Left ventricle myocardium superior (tissue), 1 donor: ENCODE measurements around the gene MYH9. TPM values are rescaled to one million over a fixed set of nuclear protein-coding genes. Genes with fewer than 3 reads are reported as not detected.

Experiments used
- ATAC-seq: fragments of 200-7000 bp; cut with Tn5 transposase; one replicate; pipeline ENCODE4 v1.9.1; 2020; ENCODE audit warnings: mild to moderate bottlenecking, moderate library complexity
- DNase-seq: peaks from one replicate; pipeline ENCODE4 v3.0.0-alpha.2; 2020
- intact Hi-C: fragments of 100-400 bp; cut with micrococcal nuclease; formaldehyde crosslinking; loops from one replicate; pipeline ENCODE4 v1.11.0; 2022
- total RNA-seq: library from RNA; stranded (reverse); fragmentation: NEBNext Ultra II Directional; extraction: Animal tissue kit (Norgen Biotek cat#: 25700); gene quantifications from one replicate; pipeline ENCODE4 v1.2.1, GENCODE V29; 2021
- donor health status: DM: no; HTN: yes; CAD: no; lungs with severe emphysema.

Gene MYH9
- total RNA-seq, 1 donor from 2014 or later: 161 TPM

GRCh38 chr22:36326178-36327161, 61.3 kb downstream of the MYH9 start:
- ATAC-seq: no peak
- intact Hi-C loops: no loop called here
- DNase-seq: peak; percentile 31

- intact Hi-C loops: no loop called here
- ATAC-seq (peak; percentile 1), DNase-seq (peak; percentile 67)
These were observed 62.4 kb downstream of the MYH9 start for GRCh38 chr22:36325154-36326031.

GRCh38 chr22:36324414-36324813, 63.4 kb downstream of the MYH9 start:
- DNase-seq (peak; percentile 53), ATAC-seq (peak; percentile 6)
- intact Hi-C loops: loop anchor here (5.0 kb wide), 1 partner anchor 63 kb away; the partner anchor contains the start of gene MYH9

- intact Hi-C loops: loop anchor here (5.0 kb wide), 1 partner anchor 63 kb away; the partner anchor contains the start of gene MYH9
- ATAC-seq (peak; percentile 47), DNase-seq (peak; percentile 85)
These were observed 63.9 kb downstream of the MYH9 start for GRCh38 chr22:36323855-36324331.

GRCh38 chr22:36323182-36323854, 64.4 kb downstream of the MYH9 start:
- intact Hi-C loops: loop anchor here (5.0 kb wide), 1 partner anchor 64 kb away; the partner anchor contains the start of gene MYH9

GRCh38 chr22:36322602-36322915, 65.2 kb downstream of the MYH9 start:
- intact Hi-C loops: loop anchor here (5.0 kb wide), 1 partner anchor 65 kb away; the partner anchor contains the start of gene MYH9
- DNase-seq (no peak), ATAC-seq (no peak)

More at GRCh38 chr22:36323182-36323854, 64.4 kb downstream of the MYH9 start:
- ATAC-seq (peak; percentile 62), DNase-seq (peak; percentile 74)

GRCh38 chr22:36321797-36322601, 65.8 kb downstream of the MYH9 start:
- peak; percentile 28 for DNase-seq
- ATAC-seq: no peak
- intact Hi-C loops: loop anchor here (5.0 kb wide), 1 partner anchor 65 kb away; the partner anchor contains the start of gene MYH9

GRCh38 chr22:36320553-36320952, 67.2 kb downstream of the MYH9 start:
- ATAC-seq (no peak), DNase-seq (peak; percentile 26)
- intact Hi-C loops: loop anchor here (5.0 kb wide), 1 partner anchor 67 kb away; the partner anchor contains the start of gene MYH9

- ATAC-seq (no peak), DNase-seq (peak; percentile 30)
- intact Hi-C loops: loop anchor here (5.0 kb wide), 1 partner anchor 67 kb away; the partner anchor contains the start of gene MYH9
These were observed 67.9 kb downstream of the MYH9 start for GRCh38 chr22:36319595-36320497.

GRCh38 chr22:36318442-36318841, 69.3 kb downstream of the MYH9 start:
- intact Hi-C loops: no loop called here
- no peak for ATAC-seq
- DNase-seq: peak; percentile 13

GRCh38 chr22:36317658-36318271, 70.0 kb downstream of the MYH9 start:
- intact Hi-C loops: no loop called here
- DNase-seq: peak; percentile 31
- no peak for ATAC-seq

GRCh38 chr22:36316419-36316818, 71.3 kb downstream of the MYH9 start:
- intact Hi-C loops: no loop called here
- DNase-seq: peak; percentile 19
- no peak for ATAC-seq

- intact Hi-C loops: no loop called here
- ATAC-seq (no peak), DNase-seq (no peak)
These were observed 72.4 kb downstream of the MYH9 start for GRCh38 chr22:36315325-36315724.

- ATAC-seq (no peak), DNase-seq (no peak)
- intact Hi-C loops: no loop called here
These were observed 76.2 kb downstream of the MYH9 start for GRCh38 chr22:36311386-36312085.

- intact Hi-C loops: no loop called here
- ATAC-seq: no peak
- no peak for DNase-seq
These were observed 78.9 kb downstream of the MYH9 start for GRCh38 chr22:36308880-36309279.

GRCh38 chr22:36306227-36306626, 81.5 kb downstream of the MYH9 start:
- intact Hi-C loops: no loop called here
- DNase-seq (peak; percentile 16), ATAC-seq (no peak)
